WERI-Rb-1 (cell line): Measurements from ENCODE around the gene CRTAP.

Experiments
- DNase-seq: peaks from one replicate; pipeline ENCODE4 v3.0.0-alpha.2; 2020
- H3K27ac ChIP-seq: fragments of 250-450 bp; sonication (Bioruptor Pico); 2 replicates; pipeline ENCODE4 v1.5.1; 2020; ENCODE audit warnings: mild to moderate bottlenecking, moderate library complexity
- H3K27me3 ChIP-seq: fragments of 250-450 bp; sonication (Bioruptor Pico); 2 replicates; pipeline ENCODE4 v1.5.1; 2021; ENCODE audit warnings: mild to moderate bottlenecking, low read depth, moderate library complexity; ENCODE audit not compliant: insufficient read depth, severe bottlenecking
- H3K36me3 ChIP-seq: fragments of 250-450 bp; sonication (Bioruptor Pico); 2 replicates; pipeline ENCODE4 v1.5.1; 2020; ENCODE audit warnings: mild to moderate bottlenecking, moderate library complexity
- H3K4me3 ChIP-seq: 2 replicates; pipeline ENCODE4 v1.5.1; 2011; ENCODE audit warnings: low read depth, mild to moderate bottlenecking, control low read depth, low read length
- H3K9me3 ChIP-seq: fragments of 250-450 bp; sonication (Bioruptor Pico); 2 replicates; pipeline ENCODE4 v1.5.1; 2021; ENCODE audit warnings: mild to moderate bottlenecking, moderate library complexity; ENCODE audit not compliant: severe bottlenecking
- CTCF ChIP-seq: IDR thresholded peaks from 2 replicates; pipeline ENCODE4 v1.5.1; 2011; ENCODE audit warnings: low read depth, mild to moderate bottlenecking, control low read depth, inconsistent platforms, low read length

Gene CRTAP

GRCh38 chr3:33167284-33167683 is 53.5 kb downstream of the CRTAP start:
- Histone ChIP-seq H3K36me3 (no peaks in the 10 kb centered on the region), H3K9me3 (no peaks in the 10 kb centered on the region), H3K27ac (no peak overlapping the region), H3K4me3 (no peak overlapping the region), H3K27me3 (no peaks in the 10 kb centered on the region)
- no peak for DNase-seq
- no peak for TF ChIP-seq CTCF

- H3K9me3 ChIP-seq: no peaks in the 10 kb centered on the region
- H3K4me3 ChIP-seq: no peak overlapping the region
- no peak for DNase-seq
- no peaks in the 10 kb centered on the region for H3K36me3 ChIP-seq
- no peaks in the 10 kb centered on the region for H3K27me3 ChIP-seq
- no peak for TF ChIP-seq CTCF
- H3K27ac ChIP-seq: no peak overlapping the region
Observed at GRCh38 chr3:33167716-33168336, 54.0 kb downstream of the CRTAP start.

- Histone ChIP-seq H3K27ac (peak overlapping the region; percentile 66), H3K9me3 (no peaks in the 10 kb centered on the region), H3K27me3 (no peaks in the 10 kb centered on the region), H3K4me3 (no peak overlapping the region), H3K36me3 (no peaks in the 10 kb centered on the region)
- TF ChIP-seq CTCF: no peak
- peak; percentile 74 for DNase-seq
Observed at GRCh38 chr3:33170531-33170930, 56.7 kb downstream of the CRTAP start.

- H3K27ac ChIP-seq: no peak overlapping the region
- H3K9me3 ChIP-seq: no peaks in the 10 kb centered on the region
- H3K27me3 ChIP-seq: no peaks in the 10 kb centered on the region
- TF ChIP-seq CTCF: no peak
- no peaks in the 10 kb centered on the region for H3K36me3 ChIP-seq
- no peak overlapping the region for H3K4me3 ChIP-seq
- DNase-seq: no peak
Observed at GRCh38 chr3:33171580-33171979, 57.8 kb downstream of the CRTAP start.

GRCh38 chr3:33173103-33173502 is 59.3 kb downstream of the CRTAP start:
- H3K27me3 ChIP-seq: no peaks in the 10 kb centered on the region
- H3K27ac ChIP-seq: no peak overlapping the region
- TF ChIP-seq CTCF: no peak
- no peak for DNase-seq
- H3K9me3 ChIP-seq: no peaks in the 10 kb centered on the region
- no peak overlapping the region for H3K4me3 ChIP-seq
- H3K36me3 ChIP-seq: no peaks in the 10 kb centered on the region

GRCh38 chr3:33173672-33174071 is 59.9 kb downstream of the CRTAP start:
- H3K27ac ChIP-seq: no peak overlapping the region
- H3K36me3 ChIP-seq: no peaks in the 10 kb centered on the region
- no peak overlapping the region for H3K4me3 ChIP-seq
- no peak for DNase-seq
- no peak for TF ChIP-seq CTCF
- H3K27me3 ChIP-seq: no peaks in the 10 kb centered on the region
- no peaks in the 10 kb centered on the region for H3K9me3 ChIP-seq
